Choroid plexus epithelial cell (primary cell): ENCODE measurements around the gene TGDS.

Source experiments
- DNase-seq: peaks from one replicate; pipeline ENCODE4 v3.0.0-alpha.2; 2010; ENCODE audit warnings: low read depth
- H3K4me3 ChIP-seq: 2 replicates; pipeline ENCODE4 v1.5.1; 2011; ENCODE audit warnings: low read depth, mild to moderate bottlenecking, control low read depth, low read length, moderate library complexity
- TF ChIP-seq, protein P1 (sequence below): conservative IDR thresholded peaks from 2 replicates; pipeline ENCODE4 v1.5.1; 2011; ENCODE audit warnings: low read depth, mild to moderate bottlenecking, control low read depth, inconsistent platforms, low read length, moderate library complexity

Gene TGDS

DNA sequence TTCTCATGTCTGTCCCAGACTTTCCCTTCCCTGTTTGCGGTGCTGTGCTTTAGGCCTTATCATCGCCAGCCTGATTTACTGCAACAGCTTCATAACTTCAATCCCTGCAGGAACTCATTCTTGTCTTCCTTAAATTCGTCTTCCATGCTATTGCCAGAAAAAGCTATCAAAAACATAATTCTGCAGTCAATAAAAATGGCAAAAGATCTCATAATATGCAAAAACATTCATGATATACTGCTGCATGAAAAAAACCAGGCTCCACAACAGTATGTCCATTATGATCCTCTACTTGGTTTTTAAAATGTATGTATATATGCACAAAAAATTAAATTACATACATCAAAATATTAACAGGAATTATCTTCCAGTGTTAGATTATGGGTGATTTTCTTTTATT, 28.4 kb downstream of the TGDS start:
- TF ChIP-seq, protein P1, sequence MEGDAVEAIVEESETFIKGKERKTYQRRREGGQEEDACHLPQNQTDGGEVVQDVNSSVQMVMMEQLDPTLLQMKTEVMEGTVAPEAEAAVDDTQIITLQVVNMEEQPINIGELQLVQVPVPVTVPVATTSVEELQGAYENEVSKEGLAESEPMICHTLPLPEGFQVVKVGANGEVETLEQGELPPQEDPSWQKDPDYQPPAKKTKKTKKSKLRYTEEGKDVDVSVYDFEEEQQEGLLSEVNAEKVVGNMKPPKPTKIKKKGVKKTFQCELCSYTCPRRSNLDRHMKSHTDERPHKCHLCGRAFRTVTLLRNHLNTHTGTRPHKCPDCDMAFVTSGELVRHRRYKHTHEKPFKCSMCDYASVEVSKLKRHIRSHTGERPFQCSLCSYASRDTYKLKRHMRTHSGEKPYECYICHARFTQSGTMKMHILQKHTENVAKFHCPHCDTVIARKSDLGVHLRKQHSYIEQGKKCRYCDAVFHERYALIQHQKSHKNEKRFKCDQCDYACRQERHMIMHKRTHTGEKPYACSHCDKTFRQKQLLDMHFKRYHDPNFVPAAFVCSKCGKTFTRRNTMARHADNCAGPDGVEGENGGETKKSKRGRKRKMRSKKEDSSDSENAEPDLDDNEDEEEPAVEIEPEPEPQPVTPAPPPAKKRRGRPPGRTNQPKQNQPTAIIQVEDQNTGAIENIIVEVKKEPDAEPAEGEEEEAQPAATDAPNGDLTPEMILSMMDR, result no peak
- H3K4me3 ChIP-seq, result no peak overlapping the region
- no peak for DNase-seq

DNA sequence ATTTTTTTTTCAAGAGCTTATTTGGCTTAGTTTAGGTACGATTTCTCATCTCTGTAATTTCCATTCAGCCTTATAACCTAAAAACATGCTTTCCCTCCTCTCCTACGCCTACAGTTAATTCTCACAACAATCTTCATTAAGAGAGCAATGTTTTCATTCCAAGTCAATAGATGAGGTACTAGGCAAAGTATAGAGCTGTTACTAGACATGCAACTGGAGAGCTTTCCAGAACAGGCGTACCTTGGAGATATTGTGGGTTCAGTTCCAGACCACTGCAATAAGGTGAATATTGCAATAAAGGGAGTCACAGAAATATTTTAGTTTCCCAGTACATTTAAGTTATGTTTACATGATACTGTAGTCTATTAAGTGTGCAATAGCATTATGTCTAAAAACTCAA, 34.8 kb downstream of the TGDS start:
- DNase-seq, result no peak
- TF ChIP-seq, protein P1, result no peak

DNA sequence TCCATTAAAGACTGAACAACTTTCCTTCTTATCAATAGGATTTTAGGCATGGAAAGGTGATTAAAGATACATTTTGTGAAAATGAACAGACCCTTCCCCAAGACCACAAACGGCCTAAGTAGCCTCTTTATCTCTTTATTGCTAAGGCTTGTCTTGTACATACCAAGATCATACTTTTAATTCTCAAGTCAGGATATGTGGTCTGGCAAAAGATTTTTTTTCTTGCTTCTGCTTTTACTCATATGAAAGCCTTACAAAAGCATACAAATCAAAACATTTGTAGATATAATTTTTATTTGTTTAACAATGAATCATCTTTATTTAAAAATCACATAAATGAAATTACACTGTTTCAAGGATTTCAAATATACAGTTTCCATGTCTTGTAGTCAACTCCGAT, 35.8 kb downstream of the TGDS start:
- no peak overlapping the region for H3K4me3 ChIP-seq
- TF ChIP-seq, protein P1, result no peak
- DNase-seq, result no peak

More for the DNA sequence above, 34.8 kb downstream of the TGDS start:
- no peak overlapping the region for H3K4me3 ChIP-seq

DNA sequence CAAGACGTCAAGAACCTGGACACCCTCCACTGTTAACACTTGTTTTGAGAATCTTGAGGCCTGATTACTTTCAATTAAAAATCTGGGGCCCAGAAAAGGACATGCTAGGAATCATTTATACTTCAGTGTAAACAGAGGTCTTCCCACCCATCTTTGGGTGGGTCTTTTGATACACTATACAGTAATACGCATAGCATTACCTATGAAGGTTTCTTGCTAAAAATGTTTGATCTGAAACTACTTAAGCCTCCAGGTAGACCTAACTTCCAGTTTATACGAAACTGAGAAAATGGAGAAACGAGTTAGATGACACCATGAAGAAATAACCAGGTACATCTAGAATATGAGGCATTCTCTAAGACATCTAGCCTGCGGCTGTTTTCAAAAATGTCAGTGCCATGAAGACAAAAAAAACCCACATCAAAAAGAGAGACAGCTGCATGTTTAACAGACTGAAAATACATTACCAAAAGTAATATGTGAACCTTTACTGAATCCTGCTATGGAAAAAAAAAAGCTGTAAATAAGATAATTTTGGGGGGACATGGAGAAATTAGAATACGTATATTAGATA, 36.6 kb downstream of the TGDS start:
- TF ChIP-seq, protein P1, result no peak
- DNase-seq, result no peak
- no peak overlapping the region for H3K4me3 ChIP-seq

DNA sequence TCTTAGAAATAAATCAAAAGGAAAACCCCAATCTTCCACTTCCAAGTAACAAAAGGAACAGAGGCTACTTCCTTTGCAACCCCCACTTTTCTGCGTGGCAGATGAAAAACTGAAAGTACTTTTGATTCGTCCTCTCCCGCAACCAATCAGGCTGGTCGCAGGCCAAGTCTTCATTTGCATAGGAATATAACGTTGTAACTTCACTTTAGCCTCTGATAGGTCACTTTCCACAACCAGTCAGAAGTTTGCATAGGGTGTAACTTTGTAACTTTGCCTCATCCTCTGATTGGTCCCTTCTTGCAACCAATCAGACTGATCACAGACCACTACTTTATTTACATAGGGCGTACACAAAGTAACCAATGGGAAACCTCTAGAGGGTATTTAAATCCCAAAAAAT, 37.2 kb downstream of the TGDS start:
- peak; percentile 5 for DNase-seq
- TF ChIP-seq, protein P1, result no peak
- no peak overlapping the region for H3K4me3 ChIP-seq

DNA sequence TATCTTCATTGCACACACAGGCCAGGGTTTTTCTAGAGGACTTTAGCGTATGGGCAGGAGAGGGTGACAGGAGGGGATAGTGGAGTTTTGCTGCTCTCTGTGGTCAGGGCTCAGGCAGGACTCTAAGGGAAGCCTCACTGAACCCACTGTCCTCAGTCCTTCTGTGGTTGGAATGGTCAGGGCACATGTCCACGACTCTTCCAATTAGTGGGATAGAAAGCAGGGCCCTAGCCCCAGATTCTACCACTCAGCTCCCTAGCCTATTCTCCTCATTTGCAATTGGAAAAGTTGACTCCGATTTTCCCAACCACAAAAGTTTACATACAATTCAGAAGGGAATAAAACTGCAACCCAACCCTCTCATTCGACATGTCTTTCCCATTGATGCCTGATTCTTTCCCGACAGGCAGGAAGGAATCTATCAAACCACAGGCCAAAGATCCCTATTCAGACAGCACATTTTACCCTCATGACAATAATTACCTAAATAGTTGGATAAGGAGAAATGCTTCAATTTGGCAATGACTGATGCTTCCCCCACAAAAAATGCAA, 38.2 kb downstream of the TGDS start:
- no peak overlapping the region for H3K4me3 ChIP-seq
- no peak for DNase-seq
- TF ChIP-seq, protein P1, result no peak

DNA sequence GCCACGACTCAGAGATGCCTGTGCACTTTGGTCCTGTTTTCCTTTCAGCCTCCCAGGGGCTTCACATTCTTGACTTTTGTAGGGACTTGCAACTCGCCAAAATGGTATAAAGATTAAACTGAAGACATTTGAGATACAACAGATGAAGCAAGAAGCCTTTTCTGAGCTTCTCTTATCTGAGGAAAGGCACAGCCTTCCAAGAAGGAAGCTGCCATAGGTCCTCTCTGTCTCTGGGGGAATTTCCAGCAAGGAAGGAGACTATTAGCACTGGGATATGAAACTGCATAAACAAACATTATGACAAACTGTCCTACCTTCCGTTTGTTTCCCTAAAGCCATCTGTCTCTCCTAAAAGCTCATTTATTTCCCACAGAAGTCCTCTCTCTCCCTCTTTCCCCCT, 39.3 kb downstream of the TGDS start:
- no peak for DNase-seq
- H3K4me3 ChIP-seq, result no peak overlapping the region
- TF ChIP-seq, protein P1, result no peak
